ENCODE measurements around the gene TUBB. TPM values are rescaled to one million over a fixed set of nuclear protein-coding genes. Genes with fewer than 3 reads are reported as not detected.

Gene TUBB
- total and polyA plus RNA-seq, 2 of the 8 experiments (the other 6 are each of a cell fraction or from before 2014, with no cell fraction given): 1,880 to 3,022 TPM

DNA sequence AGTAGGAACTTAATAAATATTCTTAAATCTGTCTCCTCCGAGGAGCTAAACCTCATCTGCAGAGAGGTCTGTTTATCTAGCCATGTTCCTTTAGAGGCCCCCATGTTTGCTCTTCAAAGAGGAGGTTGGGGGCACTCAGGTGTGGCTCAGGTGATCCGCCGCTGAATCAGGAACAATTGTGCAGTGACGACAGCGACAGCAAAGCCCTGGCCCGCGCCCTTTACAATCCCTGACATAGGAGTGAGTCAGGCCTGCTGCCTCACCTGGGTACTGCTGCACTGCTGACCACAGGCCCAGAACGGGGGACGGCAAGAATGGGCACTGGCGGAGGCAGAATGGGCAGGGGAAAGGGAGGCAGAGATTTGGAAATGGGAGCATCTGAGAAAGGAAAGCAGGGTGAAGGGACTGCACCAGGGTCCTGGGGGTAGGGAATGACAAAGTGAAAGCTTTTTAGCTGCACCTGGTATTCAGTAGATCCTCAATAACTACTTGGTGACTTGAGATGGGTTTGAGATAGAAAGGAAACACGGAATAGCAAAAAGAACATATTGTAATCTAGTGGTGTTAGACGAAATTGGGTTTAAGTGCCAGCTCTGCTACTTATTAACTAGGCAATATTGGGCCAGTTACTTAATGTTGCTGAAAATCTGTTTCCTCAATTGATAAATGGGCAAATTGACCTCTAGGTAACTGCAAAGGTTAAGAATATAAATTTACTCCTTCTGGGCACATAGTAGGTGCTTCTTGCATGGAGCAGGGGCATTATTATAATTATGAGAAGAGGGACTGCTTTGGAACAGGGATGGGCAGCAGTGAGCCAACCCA, 29.6 kb downstream of the TUBB start:
- no peaks in the 10 kb centered on the region; a peak in 1 of 7 replicates for H3K27me3 ChIP-seq (replicated peaks in 1 of 4; ENCODE audit: control insufficient read depth in 3 of 4, extremely low read depth in 1 of 4, insufficient read depth in 3 of 4, low read length in 3 of 4)
- H2BK5ac ChIP-seq (ENCODE audit: low read depth, low read length): no peak overlapping the region
- no peak overlapping the region for H2BK12ac ChIP-seq (ENCODE audit: low read depth, low read length)
- ChIA-PET POLR2A (ENCODE audit: partially characterized antibody) (interaction anchor here (0.8 kb wide), 1 partner anchor 28 kb away, joined by 3 read pairs; no protein-coding TSS in a partner anchor), CTCF (ENCODE audit: partially characterized antibody) (interaction anchor here (0.7 to 2.3 kb wide), 5 partner anchors 19 to 329 kb away, joined by 3 to 7 read pairs (median 4); partner anchors contain the start of gene DHX16)
- H4K8ac ChIP-seq (ENCODE audit: extremely low read depth, insufficient read depth, low read length): no peak overlapping the region
- peaks cover under 1% of the 10 kb centered on the region; the same call in 1 of the 2 replicates for H3K23me2 ChIP-seq (ENCODE audit: low read depth, low read length)
- H2AK5ac ChIP-seq (ENCODE audit: low read depth, low read length): no peak overlapping the region
- H4K20me1 ChIP-seq (replicated peaks in 1 of 2; ENCODE audit: control insufficient read depth in 1 of 2, insufficient read depth in 2 of 2, low read length in 2 of 2): no peaks in the 10 kb centered on the region
- FAIRE-seq (no peak), DNase-seq (ENCODE audit: low read depth in 1 of 2, low spot score in 2 of 2) (no peak)
- no peak overlapping the region for H3K18ac ChIP-seq (ENCODE audit: extremely low read depth, low read length)
- H3K14ac ChIP-seq (ENCODE audit: insufficient read length): no peak overlapping the region
- H2BK120ac ChIP-seq (replicated peaks; ENCODE audit: low read depth, low read length): no peak overlapping the region
- no peak overlapping the region for H2BK20ac ChIP-seq (ENCODE audit: low read length)
- no peak overlapping the region for H4K91ac ChIP-seq (replicated peaks; ENCODE audit: insufficient read length, low read length)
- H2AFZ ChIP-seq (ENCODE audit: low read length): no peak overlapping the region
- no peak overlapping the region for H3K9ac ChIP-seq (replicated peaks in 1 of 4; ENCODE audit: extremely low read depth in 1 of 4, low read depth in 3 of 4, low read length in 3 of 4)
- H3K36me3 ChIP-seq (ENCODE audit: control insufficient read depth in 2 of 4, insufficient read depth in 4 of 4, low read length in 3 of 4): no peaks in the 10 kb centered on the region
- H3K27ac ChIP-seq (ENCODE audit: low read depth, low read length): no peak overlapping the region
- no peak overlapping the region for H3K4ac ChIP-seq (replicated peaks; ENCODE audit: insufficient read length, low read depth, low read length)
- H3K9me3 ChIP-seq (ENCODE audit: insufficient read depth in 2 of 2, low read depth in 1 of 2, low read length in 1 of 2): no peaks in the 10 kb centered on the region
- no peak overlapping the region for H3K4me3 ChIP-seq (ENCODE audit: extremely low read depth in 1 of 4, insufficient read depth in 2 of 4, low read depth in 3 of 4, low read length in 4 of 4)
- no peak overlapping the region for H3K4me2 ChIP-seq (ENCODE audit: insufficient read depth in 1 of 2, low read depth in 2 of 2, low read length in 2 of 2)
- H3K4me1 ChIP-seq (replicated peaks in 1 of 4; ENCODE audit: control insufficient read depth in 3 of 4, insufficient read depth in 4 of 4, low read length in 3 of 4): peaks cover 0 to 6% (median 2%) of the 10 kb centered on the region in 4 experiments; a peak in 3 of 7 replicates
- H3K79me1 ChIP-seq (ENCODE audit: low read depth, low read length): no peaks in the 10 kb centered on the region
- no peaks in the 10 kb centered on the region for H3K79me2 ChIP-seq (ENCODE audit: control insufficient read depth in 1 of 2, insufficient read depth in 2 of 2, low read length in 2 of 2)
- H2BK15ac ChIP-seq (ENCODE audit: low read length): no peak overlapping the region; the same call in 1 of the 2 replicates
- H3K56ac ChIP-seq (replicated peaks; ENCODE audit: insufficient read length, low read depth, low read length): no peak overlapping the region
- TF ChIP-seq KDM1A (IDR thresholded peaks at IDR 0.05; ENCODE audit: borderline replicate concordance, low read length) (no peak), JUN (IDR thresholded peaks at IDR 0.05; ENCODE audit: low read depth, low read length) (no peak), CBX5 (IDR thresholded peaks at IDR 0.05; ENCODE audit: low read depth, low read length) (no peak)
- no peak overlapping the region for H3K23ac ChIP-seq (ENCODE audit: insufficient read length)
- no peak overlapping the region for H4K5ac ChIP-seq (ENCODE audit: insufficient read length, low read depth, low read length)
- 91% methylated on average over 11 of the region's 12 CpGs; no CpG with 5 or more reads in 1 of the 2 experiments for WGBS, 2 experiments (ENCODE audit: extremely low coverage in 1 of 2, insufficient coverage in 1 of 2, insufficient read length in 1 of 2, insufficient replicate concordance in 2 of 2, low coverage in 1 of 2, low lambda C conversion rate in 2 of 2, missing lambda C conversion rate in 1 of 2)
